Vagina (tissue), 2 donors: ENCODE data around the gene CAPZB. TPM values are rescaled to one million over a fixed set of nuclear protein-coding genes. Genes with fewer than 3 reads are reported as not detected.

Experiments used
- DNase-seq, 2 donors: peaks; one replicate each; pipeline ENCODE4 v3.0.0-alpha.2; 2017; ENCODE audit errors: extremely low spot score in 2 of 2
- H3K27ac ChIP-seq: fragments of 200-600 bp; sonication (generic); one replicate; pipeline ENCODE4 v1.5.1; 2019
- H3K27me3 ChIP-seq: fragments of 200-600 bp; sonication (generic); one replicate; pipeline ENCODE4 v1.5.1; 2019
- H3K36me3 ChIP-seq, 2 donors: fragments of 200-600 bp; sonication (generic); one replicate each; pipeline ENCODE4 v1.5.1; 2017 to 2019
- H3K4me1 ChIP-seq: fragments of 200-600 bp; sonication (generic); one replicate; pipeline ENCODE4 v1.5.1; 2019
- H3K4me3 ChIP-seq, 2 donors: fragments of 200-600 bp; sonication (generic); 1 replicate in 1 of 2; 2 replicates in 1 of 2; pipeline ENCODE4 v1.5.1; 2016 to 2019
- H3K9me3 ChIP-seq: fragments of 200-600 bp; sonication (generic); one replicate; pipeline ENCODE4 v1.5.1; 2019
- POLR2A ChIP-seq, 2 donors: fragments of 450-650 bp; IDR thresholded peaks; one replicate each; pipeline ENCODE4 v1.6.1; 2017; ENCODE audit warnings: antibody characterized with exemption in 2 of 2, mild to moderate bottlenecking in 2 of 2, moderate library complexity in 2 of 2
- POLR2AphosphoS5 ChIP-seq, 2 donors: sonication (generic); formaldehyde crosslinking; IDR thresholded peaks; one replicate each; pipeline ENCODE4 v1.9.0; 2017; ENCODE audit warnings: antibody characterized with exemption in 2 of 2, mild to moderate bottlenecking in 2 of 2, low read depth in 1 of 2; ENCODE audit not compliant: insufficient read depth in 1 of 2
- intact Hi-C: fragments of 100-400 bp; cut with DNase I; formaldehyde crosslinking; loops from one replicate; pipeline ENCODE4 v1.15.1; 2023
- total RNA-seq: library from RNA; depleted of rRNA; stranded (reverse); fragments of >200 nt; gene quantifications from one replicate; pipeline ENCODE4 v1.2.3, GENCODE V29; 2016
- TF ChIP-seq, protein P1 (sequence below), 3 experiments: fragments of 450-650 bp in 2 of 3; fragments of 200-600 bp in 1 of 3; sonication (generic) in 1 of 3; IDR thresholded peaks; one replicate each; pipeline ENCODE4 v1.5.1; 2017 to 2019; ENCODE audit warnings: antibody characterized with exemption in 3 of 3, mild to moderate bottlenecking in 2 of 3, moderate library complexity in 2 of 3

CAPZB gene
- total RNA-seq, 1 donor from 2014 or later = 152 TPM

DNA sequence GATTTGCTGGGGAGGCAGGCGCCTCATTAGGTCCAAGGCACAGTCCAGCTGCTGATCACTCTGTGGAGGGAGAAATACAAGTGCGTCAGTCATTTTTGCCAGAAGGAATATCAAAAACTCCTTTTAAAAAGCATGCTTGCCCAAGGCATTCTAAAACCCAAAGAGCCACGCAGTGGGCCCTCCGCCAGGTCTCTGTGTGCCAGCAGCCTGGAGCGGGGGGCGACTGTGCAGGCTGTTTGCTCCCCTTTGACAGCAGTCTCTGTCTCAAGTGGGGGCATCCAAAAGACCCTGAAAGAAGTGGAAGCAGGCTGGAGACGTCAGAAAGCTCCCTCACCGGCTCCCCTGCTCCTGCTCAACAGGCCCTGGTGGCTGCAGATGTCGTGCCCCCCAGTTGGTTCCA, 65.6 kb downstream of the CAPZB start:
- intact Hi-C loops = no loop called here
- H3K4me3 ChIP-seq = no peak overlapping the region
- H3K27ac ChIP-seq = peak overlapping the region; percentile 86
- H3K4me1 ChIP-seq = peaks cover 97% of the 10 kb centered on the region
- TF ChIP-seq POLR2AphosphoS5 (IDR thresholded peaks at IDR 0.05; ENCODE audit: insufficient read depth in 1 of 2, low read depth in 1 of 2) (no peak), POLR2A (IDR thresholded peaks at IDR 0.05) (no peak)
- TF ChIP-seq, protein P1, sequence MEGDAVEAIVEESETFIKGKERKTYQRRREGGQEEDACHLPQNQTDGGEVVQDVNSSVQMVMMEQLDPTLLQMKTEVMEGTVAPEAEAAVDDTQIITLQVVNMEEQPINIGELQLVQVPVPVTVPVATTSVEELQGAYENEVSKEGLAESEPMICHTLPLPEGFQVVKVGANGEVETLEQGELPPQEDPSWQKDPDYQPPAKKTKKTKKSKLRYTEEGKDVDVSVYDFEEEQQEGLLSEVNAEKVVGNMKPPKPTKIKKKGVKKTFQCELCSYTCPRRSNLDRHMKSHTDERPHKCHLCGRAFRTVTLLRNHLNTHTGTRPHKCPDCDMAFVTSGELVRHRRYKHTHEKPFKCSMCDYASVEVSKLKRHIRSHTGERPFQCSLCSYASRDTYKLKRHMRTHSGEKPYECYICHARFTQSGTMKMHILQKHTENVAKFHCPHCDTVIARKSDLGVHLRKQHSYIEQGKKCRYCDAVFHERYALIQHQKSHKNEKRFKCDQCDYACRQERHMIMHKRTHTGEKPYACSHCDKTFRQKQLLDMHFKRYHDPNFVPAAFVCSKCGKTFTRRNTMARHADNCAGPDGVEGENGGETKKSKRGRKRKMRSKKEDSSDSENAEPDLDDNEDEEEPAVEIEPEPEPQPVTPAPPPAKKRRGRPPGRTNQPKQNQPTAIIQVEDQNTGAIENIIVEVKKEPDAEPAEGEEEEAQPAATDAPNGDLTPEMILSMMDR (IDR thresholded peaks at IDR 0.05) = no peak
- DNase-seq = no peak
- no peaks in the 10 kb centered on the region for H3K27me3 ChIP-seq
- peaks cover 0 to 9% of the 10 kb centered on the region in 2 donors for H3K36me3 ChIP-seq
- no peaks in the 10 kb centered on the region for H3K9me3 ChIP-seq

DNA sequence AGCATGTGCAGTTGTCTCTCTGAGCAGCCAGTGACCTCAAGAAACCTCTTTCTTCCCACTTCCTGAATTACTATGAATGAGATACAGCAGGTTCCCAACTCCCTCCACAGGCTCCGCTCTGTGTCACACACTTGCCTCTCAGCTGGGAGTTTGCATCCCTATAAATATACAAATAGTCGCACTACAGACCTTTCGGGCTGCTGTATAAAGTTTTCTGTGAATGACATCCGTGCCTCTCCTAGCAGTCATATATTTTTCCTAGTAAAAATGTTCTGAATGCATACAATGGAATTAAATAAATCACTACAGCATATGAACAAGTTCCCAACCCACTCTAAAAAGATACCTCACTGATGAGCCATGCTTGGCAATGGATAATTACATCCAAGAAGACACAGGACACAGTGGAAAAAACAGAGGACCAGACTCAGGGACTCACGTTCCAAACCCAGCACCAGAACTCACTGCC, 66.8 kb downstream of the CAPZB start:
- no peak overlapping the region for H3K4me3 ChIP-seq
- peaks cover 97% of the 10 kb centered on the region for H3K4me1 ChIP-seq
- intact Hi-C loops = no loop called here
- H3K9me3 ChIP-seq = no peaks in the 10 kb centered on the region
- H3K36me3 ChIP-seq = peaks cover 0 to 9% of the 10 kb centered on the region in 2 donors
- TF ChIP-seq, protein P1 (IDR thresholded peaks at IDR 0.05) = no peak
- no peak for TF ChIP-seq POLR2A (IDR thresholded peaks at IDR 0.05)
- no peak for TF ChIP-seq POLR2AphosphoS5 (IDR thresholded peaks at IDR 0.05; ENCODE audit: insufficient read depth in 1 of 2, low read depth in 1 of 2)
- H3K27ac ChIP-seq = peak overlapping the region; percentile 86
- no peak for DNase-seq
- H3K27me3 ChIP-seq = no peaks in the 10 kb centered on the region

DNA sequence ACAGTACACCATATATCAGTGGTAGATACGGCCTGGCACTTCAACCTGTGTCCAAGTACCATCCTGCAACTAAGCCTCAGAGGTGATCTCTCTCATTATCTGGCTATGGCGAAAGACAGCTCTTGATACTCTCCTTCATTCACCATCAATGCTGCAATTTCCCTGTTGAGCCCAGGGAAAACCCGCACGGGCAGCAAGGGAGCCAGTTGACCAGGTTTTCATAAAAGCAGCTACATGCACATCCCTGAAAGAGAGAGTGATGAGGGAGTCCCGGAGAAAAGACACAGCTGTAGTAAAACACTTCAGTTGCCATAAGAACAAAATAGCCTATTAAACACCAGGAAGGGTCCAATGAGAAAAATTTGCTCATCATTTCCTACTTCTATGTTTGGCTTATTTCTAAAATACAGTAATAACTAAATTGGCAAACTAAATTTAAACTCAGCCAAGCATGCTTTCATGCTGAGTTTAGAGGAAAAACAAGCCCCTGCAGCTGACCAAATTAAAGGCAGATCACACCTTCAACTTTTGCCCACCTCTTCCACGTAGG, 68.3 kb downstream of the CAPZB start:
- Histone ChIP-seq H3K9me3 (no peaks in the 10 kb centered on the region), H3K4me1 (peaks cover 94% of the 10 kb centered on the region), H3K4me3 (no peak overlapping the region), H3K27me3 (no peaks in the 10 kb centered on the region), H3K36me3 (peaks cover 0 to 9% of the 10 kb centered on the region in 2 donors), H3K27ac (peak overlapping the region; percentile 91)
- TF ChIP-seq POLR2A (IDR thresholded peaks at IDR 0.05) = no peak
- TF ChIP-seq, protein P1 (IDR thresholded peaks at IDR 0.05) = no peak
- TF ChIP-seq POLR2AphosphoS5 (IDR thresholded peaks at IDR 0.05; ENCODE audit: insufficient read depth in 1 of 2, low read depth in 1 of 2) = no peak
- intact Hi-C loops = no loop called here
- no peak for DNase-seq

DNA sequence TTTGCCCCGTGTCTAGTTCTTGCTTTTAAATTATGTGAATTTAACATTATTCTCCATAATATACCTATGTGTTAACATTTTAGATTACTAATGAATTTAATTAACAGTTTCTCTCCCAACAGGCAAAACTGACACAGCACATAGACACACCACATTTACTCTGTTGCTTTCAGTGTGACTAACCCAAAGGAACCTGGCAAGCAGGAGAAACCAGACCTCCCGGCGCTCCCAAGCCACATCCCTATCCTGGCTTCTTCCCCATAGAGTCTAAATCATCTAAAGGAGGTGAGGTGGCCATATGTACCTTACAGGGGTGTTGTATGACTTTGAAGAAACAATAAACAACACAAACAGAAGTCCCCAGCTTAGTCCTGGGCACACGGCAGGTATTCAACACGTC, 69.2 kb downstream of the CAPZB start:
- TF ChIP-seq POLR2A (IDR thresholded peaks at IDR 0.05) (no peak), POLR2AphosphoS5 (IDR thresholded peaks at IDR 0.05; ENCODE audit: insufficient read depth in 1 of 2, low read depth in 1 of 2) (peak in 1 of 2 donors; percentile 59)
- intact Hi-C loops = no loop called here
- Histone ChIP-seq H3K4me3 (no peak overlapping the region), H3K4me1 (peaks cover 94% of the 10 kb centered on the region), H3K27me3 (no peaks in the 10 kb centered on the region), H3K27ac (peak overlapping the region; percentile 91), H3K9me3 (no peaks in the 10 kb centered on the region), H3K36me3 (peaks cover 0 to 9% of the 10 kb centered on the region in 2 donors)
- no peak for DNase-seq

DNA sequence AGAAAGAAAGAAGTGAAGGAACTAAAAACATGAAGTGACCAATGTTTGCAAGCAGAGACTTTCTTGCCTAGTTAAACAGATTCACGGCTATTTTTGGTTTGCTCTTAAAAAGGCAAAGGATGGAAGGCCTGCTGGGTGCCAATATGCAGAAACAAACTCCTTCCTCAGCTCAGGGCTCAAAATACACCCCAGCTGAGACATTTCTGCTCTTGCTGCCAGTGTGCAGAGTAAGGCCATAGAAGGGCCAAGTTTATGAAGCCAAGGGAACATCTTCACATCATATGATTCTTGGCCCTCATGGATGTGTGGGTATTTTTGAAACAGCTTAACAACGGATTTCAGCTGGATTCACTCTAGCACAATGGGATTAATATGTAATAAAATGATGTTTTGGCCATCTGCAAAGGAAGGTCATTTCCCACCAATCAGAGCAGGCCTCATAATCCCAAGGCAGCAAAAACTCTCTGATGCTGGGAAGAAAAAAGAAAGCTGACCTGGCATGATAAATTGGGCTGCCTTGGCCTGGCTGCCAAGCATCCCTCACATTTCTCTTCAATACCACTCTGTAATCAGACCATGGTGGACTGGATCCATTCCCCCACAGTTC, 70.7 kb downstream of the CAPZB start:
- DNase-seq = no peak
- peaks cover 0 to 9% of the 10 kb centered on the region in 2 donors for H3K36me3 ChIP-seq
- peaks cover 89% of the 10 kb centered on the region for H3K4me1 ChIP-seq
- intact Hi-C loops = no loop called here
- no peaks in the 10 kb centered on the region for H3K9me3 ChIP-seq
- no peaks in the 10 kb centered on the region for H3K27me3 ChIP-seq
- TF ChIP-seq POLR2AphosphoS5 (IDR thresholded peaks at IDR 0.05; ENCODE audit: insufficient read depth in 1 of 2, low read depth in 1 of 2) (peak in 1 of 2 donors; percentile 81), POLR2A (IDR thresholded peaks at IDR 0.05) (no peak)
- TF ChIP-seq, protein P1 (IDR thresholded peaks at IDR 0.05) = no peak
- H3K27ac ChIP-seq = peak overlapping the region; percentile 91
- H3K4me3 ChIP-seq = no peak overlapping the region
